Measurements from ENCODE around the gene LDB3.

DNA sequence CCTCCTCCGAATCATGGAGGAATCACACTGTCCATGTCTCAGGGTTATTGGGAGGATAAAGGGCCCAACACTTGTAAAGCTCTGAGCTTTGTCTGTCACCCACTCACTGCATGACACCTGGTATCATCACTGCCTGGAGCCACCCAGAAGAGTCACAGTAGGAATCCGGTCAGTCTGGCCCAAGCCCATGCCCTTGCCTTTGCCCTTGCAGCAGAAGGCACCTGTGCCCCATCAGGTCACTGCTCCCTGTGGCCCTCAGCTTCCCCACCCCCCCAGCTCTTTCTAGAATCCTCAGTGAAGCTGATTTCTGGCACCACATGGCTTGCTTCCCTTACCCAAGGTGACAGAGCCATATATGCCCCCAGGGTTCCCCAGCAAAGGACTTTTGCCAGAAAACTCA lies 14.4 kb downstream of the LDB3 start:
- TF ChIP-seq POLR2A (IDR thresholded peaks at IDR 0.05; ENCODE audit: borderline replicate concordance, extremely low read depth, insufficient read depth, insufficient read length) (no peak), EZH2 (IDR thresholded peaks at IDR 0.05) (no peak), POLR2AphosphoS5 (IDR thresholded peaks at IDR 0.05; ENCODE audit: low read depth, low read length) (no peak), RAD21 (IDR thresholded peaks at IDR 0.05; ENCODE audit: low read depth) (no peak)
- TF ChIP-seq, protein P1, sequence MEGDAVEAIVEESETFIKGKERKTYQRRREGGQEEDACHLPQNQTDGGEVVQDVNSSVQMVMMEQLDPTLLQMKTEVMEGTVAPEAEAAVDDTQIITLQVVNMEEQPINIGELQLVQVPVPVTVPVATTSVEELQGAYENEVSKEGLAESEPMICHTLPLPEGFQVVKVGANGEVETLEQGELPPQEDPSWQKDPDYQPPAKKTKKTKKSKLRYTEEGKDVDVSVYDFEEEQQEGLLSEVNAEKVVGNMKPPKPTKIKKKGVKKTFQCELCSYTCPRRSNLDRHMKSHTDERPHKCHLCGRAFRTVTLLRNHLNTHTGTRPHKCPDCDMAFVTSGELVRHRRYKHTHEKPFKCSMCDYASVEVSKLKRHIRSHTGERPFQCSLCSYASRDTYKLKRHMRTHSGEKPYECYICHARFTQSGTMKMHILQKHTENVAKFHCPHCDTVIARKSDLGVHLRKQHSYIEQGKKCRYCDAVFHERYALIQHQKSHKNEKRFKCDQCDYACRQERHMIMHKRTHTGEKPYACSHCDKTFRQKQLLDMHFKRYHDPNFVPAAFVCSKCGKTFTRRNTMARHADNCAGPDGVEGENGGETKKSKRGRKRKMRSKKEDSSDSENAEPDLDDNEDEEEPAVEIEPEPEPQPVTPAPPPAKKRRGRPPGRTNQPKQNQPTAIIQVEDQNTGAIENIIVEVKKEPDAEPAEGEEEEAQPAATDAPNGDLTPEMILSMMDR (IDR thresholded peaks at IDR 0.05 in 2 of 3, conservative IDR thresholded peaks at IDR 0.05 in 1 of 3; ENCODE audit: borderline replicate concordance in 1 of 3, insufficient read depth in 1 of 3, low read depth in 2 of 3, low read length in 2 of 3): no peak
- TF ChIP-seq, protein P2, sequence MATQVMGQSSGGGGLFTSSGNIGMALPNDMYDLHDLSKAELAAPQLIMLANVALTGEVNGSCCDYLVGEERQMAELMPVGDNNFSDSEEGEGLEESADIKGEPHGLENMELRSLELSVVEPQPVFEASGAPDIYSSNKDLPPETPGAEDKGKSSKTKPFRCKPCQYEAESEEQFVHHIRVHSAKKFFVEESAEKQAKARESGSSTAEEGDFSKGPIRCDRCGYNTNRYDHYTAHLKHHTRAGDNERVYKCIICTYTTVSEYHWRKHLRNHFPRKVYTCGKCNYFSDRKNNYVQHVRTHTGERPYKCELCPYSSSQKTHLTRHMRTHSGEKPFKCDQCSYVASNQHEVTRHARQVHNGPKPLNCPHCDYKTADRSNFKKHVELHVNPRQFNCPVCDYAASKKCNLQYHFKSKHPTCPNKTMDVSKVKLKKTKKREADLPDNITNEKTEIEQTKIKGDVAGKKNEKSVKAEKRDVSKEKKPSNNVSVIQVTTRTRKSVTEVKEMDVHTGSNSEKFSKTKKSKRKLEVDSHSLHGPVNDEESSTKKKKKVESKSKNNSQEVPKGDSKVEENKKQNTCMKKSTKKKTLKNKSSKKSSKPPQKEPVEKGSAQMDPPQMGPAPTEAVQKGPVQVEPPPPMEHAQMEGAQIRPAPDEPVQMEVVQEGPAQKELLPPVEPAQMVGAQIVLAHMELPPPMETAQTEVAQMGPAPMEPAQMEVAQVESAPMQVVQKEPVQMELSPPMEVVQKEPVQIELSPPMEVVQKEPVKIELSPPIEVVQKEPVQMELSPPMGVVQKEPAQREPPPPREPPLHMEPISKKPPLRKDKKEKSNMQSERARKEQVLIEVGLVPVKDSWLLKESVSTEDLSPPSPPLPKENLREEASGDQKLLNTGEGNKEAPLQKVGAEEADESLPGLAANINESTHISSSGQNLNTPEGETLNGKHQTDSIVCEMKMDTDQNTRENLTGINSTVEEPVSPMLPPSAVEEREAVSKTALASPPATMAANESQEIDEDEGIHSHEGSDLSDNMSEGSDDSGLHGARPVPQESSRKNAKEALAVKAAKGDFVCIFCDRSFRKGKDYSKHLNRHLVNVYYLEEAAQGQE (IDR thresholded peaks at IDR 0.05; ENCODE audit: low read depth): no peak
- TF ChIP-seq, protein P3, sequence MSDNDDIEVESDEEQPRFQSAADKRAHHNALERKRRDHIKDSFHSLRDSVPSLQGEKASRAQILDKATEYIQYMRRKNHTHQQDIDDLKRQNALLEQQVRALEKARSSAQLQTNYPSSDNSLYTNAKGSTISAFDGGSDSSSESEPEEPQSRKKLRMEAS (IDR thresholded peaks at IDR 0.05): no peak

Measured in HCT116 (cell line).